HepG2 (cell line): Measurements from ENCODE around the gene NIPAL1.

ENCODE experiments used
- CTCF ChIP-seq: sonication (generic); formaldehyde crosslinking; IDR thresholded peaks from 2 replicates; pipeline ENCODE4 v1.5.0; 2020; ENCODE audit warnings: mild to moderate bottlenecking, missing genetic modification reagents, moderate library complexity
- FOSL2 ChIP-seq: sonication (generic); formaldehyde crosslinking; IDR thresholded peaks from 2 replicates; pipeline ENCODE4 v1.4.0; 2020; ENCODE audit warnings: missing genetic modification reagents
- POLR2A ChIP-seq, 2 experiments: IDR thresholded peaks; 2 replicates each; pipeline ENCODE4 v1.6.1; 2011; ENCODE audit warnings: low read depth in 2 of 2, low read length in 2 of 2, mild to moderate bottlenecking in 1 of 2, moderate library complexity in 1 of 2; ENCODE audit not compliant: insufficient read depth in 1 of 2
- SP4 ChIP-seq: sonication (generic); formaldehyde crosslinking; IDR thresholded peaks from 2 replicates; pipeline ENCODE4 v1.8.1; 2023; ENCODE audit warnings: mild to moderate bottlenecking, missing genetic modification reagents
- TOE1 ChIP-seq: sonication (generic); formaldehyde crosslinking; IDR thresholded peaks from 2 replicates; pipeline ENCODE4 v1.4.0; 2020; ENCODE audit warnings: mild to moderate bottlenecking, missing genetic modification reagents
- ZNF572 ChIP-seq: sonication (generic); formaldehyde crosslinking; IDR thresholded peaks from 2 replicates; pipeline ENCODE4 v1.5.1; 2020; ENCODE audit warnings: mild to moderate bottlenecking, missing genetic modification reagents
- ZNF639 ChIP-seq: conservative IDR thresholded peaks from 2 replicates; pipeline ENCODE4 v1.6.1; 2018; ENCODE audit warnings: missing genetic modification reagents
- ZNF792 ChIP-seq: IDR thresholded peaks from 2 replicates; pipeline ENCODE4 v1.6.1; 2016
- TF ChIP-seq, protein P1 (sequence below): sonication (generic); formaldehyde crosslinking; IDR thresholded peaks from 2 replicates; pipeline ENCODE4 v1.4.0; 2020; ENCODE audit warnings: missing genetic modification reagents

DNA sequence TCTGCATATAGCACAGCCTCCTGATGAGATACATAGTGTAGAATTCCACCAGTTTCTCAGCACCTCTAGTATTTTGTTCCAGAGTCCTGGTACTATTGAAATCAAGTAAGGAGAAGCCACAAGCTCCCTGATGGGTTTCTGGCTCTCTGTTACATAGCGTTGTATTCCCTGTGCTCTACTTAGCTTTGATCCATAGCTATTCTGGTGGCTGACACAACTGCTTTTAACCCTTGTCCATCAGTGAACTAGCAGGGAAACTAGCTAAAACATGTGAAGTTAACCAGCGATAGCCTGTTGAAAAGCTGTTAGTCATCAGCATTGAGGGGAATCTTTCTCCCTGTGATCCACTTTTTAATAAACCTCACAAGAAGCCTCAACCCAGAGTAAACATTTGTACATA lies 26.9 kb downstream of the NIPAL1 start:
- TF ChIP-seq ZNF639 (CRISPR knock-in tag) (no peak), CTCF (CRISPR knock-in tag) (no peak), ZNF572 (CRISPR knock-in tag) (no peak), FOSL2 (CRISPR knock-in tag) (no peak), ZNF792 (no peak), POLR2A (IDR thresholded peaks at IDR 0.05; ENCODE audit: insufficient read depth in 1 of 2, low read depth in 2 of 2, low read length in 2 of 2) (no peak), SP4 (CRISPR knock-in tag) (no peak), TOE1 (CRISPR knock-in tag) (no peak)
- TF ChIP-seq, protein P1, sequence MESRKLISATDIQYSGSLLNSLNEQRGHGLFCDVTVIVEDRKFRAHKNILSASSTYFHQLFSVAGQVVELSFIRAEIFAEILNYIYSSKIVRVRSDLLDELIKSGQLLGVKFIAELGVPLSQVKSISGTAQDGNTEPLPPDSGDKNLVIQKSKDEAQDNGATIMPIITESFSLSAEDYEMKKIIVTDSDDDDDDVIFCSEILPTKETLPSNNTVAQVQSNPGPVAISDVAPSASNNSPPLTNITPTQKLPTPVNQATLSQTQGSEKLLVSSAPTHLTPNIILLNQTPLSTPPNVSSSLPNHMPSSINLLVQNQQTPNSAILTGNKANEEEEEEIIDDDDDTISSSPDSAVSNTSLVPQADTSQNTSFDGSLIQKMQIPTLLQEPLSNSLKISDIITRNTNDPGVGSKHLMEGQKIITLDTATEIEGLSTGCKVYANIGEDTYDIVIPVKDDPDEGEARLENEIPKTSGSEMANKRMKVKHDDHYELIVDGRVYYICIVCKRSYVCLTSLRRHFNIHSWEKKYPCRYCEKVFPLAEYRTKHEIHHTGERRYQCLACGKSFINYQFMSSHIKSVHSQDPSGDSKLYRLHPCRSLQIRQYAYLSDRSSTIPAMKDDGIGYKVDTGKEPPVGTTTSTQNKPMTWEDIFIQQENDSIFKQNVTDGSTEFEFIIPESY (CRISPR knock-in tag) = no peak
